Endodermal cell (in vitro differentiated cells): ENCODE data around the gene ZNF556. TPM values are rescaled to one million over a fixed set of nuclear protein-coding genes. Genes with fewer than 3 reads are reported as not detected.

Experiments used
- DNase-seq: peaks from one replicate; pipeline ENCODE4 v3.0.0-alpha.2; 2017
- H3K27ac ChIP-seq: 2 replicates; pipeline ENCODE4 v1.5.1; 2013; ENCODE audit warnings: mild to moderate bottlenecking, low read depth, low read length, moderate library complexity
- H3K27me3 ChIP-seq: 2 replicates; pipeline ENCODE4 v1.6.1; 2013; ENCODE audit warnings: mild to moderate bottlenecking, low read length, moderate library complexity; ENCODE audit not compliant: insufficient read depth, control insufficient read depth, poor library complexity, severe bottlenecking
- H3K36me3 ChIP-seq: 2 replicates; pipeline ENCODE4 v1.7.0; 2013; ENCODE audit warnings: mild to moderate bottlenecking, low read length, moderate library complexity; ENCODE audit not compliant: control insufficient read depth, insufficient read depth
- H3K4me1 ChIP-seq: one replicate; pipeline ENCODE4 v1.7.0; 2013; ENCODE audit warnings: low read length; ENCODE audit not compliant: control insufficient read depth, insufficient read depth
- H3K4me3 ChIP-seq: 2 replicates; pipeline ENCODE4 v1.5.1; 2013; ENCODE audit warnings: mild to moderate bottlenecking, low read length, moderate library complexity
- H3K9ac ChIP-seq: 2 replicates; pipeline ENCODE4 v1.6.1; 2013; ENCODE audit warnings: mild to moderate bottlenecking, low read length, moderate library complexity; ENCODE audit not compliant: poor library complexity, severe bottlenecking; ENCODE audit errors: extremely low read depth
- H3K9me3 ChIP-seq: 2 replicates; pipeline ENCODE4 v1.6.1; 2013; ENCODE audit warnings: mild to moderate bottlenecking, low read length, moderate library complexity; ENCODE audit not compliant: control insufficient read depth
- H3K27ac Mint-ChIP-seq: 2 replicates; pipeline ENCODE4 v1.8.0; 2020; ENCODE audit warnings: mixed read lengths
- H3K27me3 Mint-ChIP-seq: 2 replicates; pipeline ENCODE4 v1.8.0; 2021; ENCODE audit warnings: mild to moderate bottlenecking, mixed read lengths; ENCODE audit not compliant: insufficient read depth
- H3K36me3 Mint-ChIP-seq: 2 replicates; pipeline ENCODE4 v1.8.0; 2020; ENCODE audit warnings: low read depth, mixed read lengths
- H3K4me1 Mint-ChIP-seq: 2 replicates; pipeline ENCODE4 v1.8.0; 2020; ENCODE audit warnings: mixed read lengths
- H3K4me3 Mint-ChIP-seq: 2 replicates; pipeline ENCODE4 v1.8.0; 2020; ENCODE audit warnings: mild to moderate bottlenecking, moderate library complexity, mixed read lengths
- H3K9me3 Mint-ChIP-seq: 2 replicates; pipeline ENCODE4 v1.8.0; 2020; ENCODE audit warnings: mild to moderate bottlenecking, mixed read lengths
- CTCF ChIP-seq: fragments of 200-600 bp; sonication (generic); conservative IDR thresholded peaks from 2 replicates; pipeline ENCODE4 v1.5.0; 2021; ENCODE audit warnings: antibody characterized with exemption, mild to moderate bottlenecking
- WGBS, 2 experiments: methylation state at CpG; one replicate each; pipeline versions ENCODE4 v1.1.5 to v1.1.7; 2013; ENCODE audit warnings: missing lambda C conversion rate in 2 of 2, mixed read lengths in 1 of 2; ENCODE audit not compliant: insufficient coverage in 1 of 2, insufficient read length in 1 of 2; 5-methylcytosine and 5-hydroxymethylcytosine counted together
- total RNA-seq, 2 donors: library from RNA; stranded (reverse); fragmentation: NEBNext Ultra II Directional in 1 of 2; extraction: Animal tissue kit (Norgen Biotek cat#: 25700) in 1 of 2; gene quantifications; 2 replicates in 1 of 2; 3 replicates in 1 of 2; pipeline ENCODE4 v1.2.1, GENCODE V29; 2021

ZNF556 gene
- total RNA-seq, 2 donors from 2014 or later, result not detected

DNA sequence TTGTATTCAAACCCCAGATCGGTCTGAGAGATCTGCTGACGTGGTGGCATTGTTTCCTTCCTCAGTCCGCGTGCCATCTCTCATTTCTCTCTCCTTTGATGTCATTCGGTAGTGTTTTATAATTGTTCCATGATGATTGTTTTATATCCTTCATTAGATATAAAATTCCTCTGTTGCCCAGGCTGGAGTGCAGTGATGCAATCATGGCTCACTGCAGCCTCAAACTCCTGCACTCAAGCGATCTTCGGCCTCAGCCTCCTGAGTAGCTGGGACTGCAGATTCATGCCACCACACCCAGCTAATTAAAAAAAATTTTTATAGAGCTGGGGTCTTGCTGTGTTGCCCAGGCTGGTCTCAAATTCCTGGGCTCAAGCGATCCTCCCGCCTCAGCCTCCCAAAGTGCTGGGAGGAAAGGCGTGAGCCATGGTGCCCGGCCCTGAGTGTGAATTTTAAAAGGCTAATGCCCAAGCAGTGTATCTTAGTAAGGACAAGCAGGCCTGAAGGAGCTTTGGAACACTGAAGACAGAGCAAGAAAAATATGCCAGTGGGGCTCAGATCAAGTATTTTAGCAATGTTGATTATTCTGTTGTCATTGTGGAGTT, 38.9 kb downstream of the ZNF556 start:
- Histone ChIP-seq H3K9ac (no peak overlapping the region), H3K36me3 (no peaks in the 10 kb centered on the region), H3K4me1 (no peaks in the 10 kb centered on the region), H3K9me3 (no peaks in the 10 kb centered on the region), H3K27ac (no peak overlapping the region), H3K27me3 (no peaks in the 10 kb centered on the region), H3K4me3 (no peak overlapping the region)
- Mint-ChIP-seq H3K9me3 (peaks cover 13% of the 10 kb centered on the region), H3K27me3 (no peaks in the 10 kb centered on the region), H3K27ac (no peak overlapping the region), H3K4me3 (no peak overlapping the region), H3K36me3 (peaks cover 22% of the 10 kb centered on the region), H3K4me1 (no peaks in the 10 kb centered on the region)
- no peak for DNase-seq
- no peak for TF ChIP-seq CTCF
- WGBS, 2 experiments, result 87 to 94% methylated on average over 4 to 10 of the region's 11 CpGs

- H3K4me1 ChIP-seq, result no peaks in the 10 kb centered on the region
- Mint-ChIP-seq H3K4me3 (no peak overlapping the region), H3K9me3 (peaks cover 20% of the 10 kb centered on the region), H3K4me1 (no peaks in the 10 kb centered on the region), H3K27ac (no peak overlapping the region), H3K36me3 (peaks cover 25% of the 10 kb centered on the region), H3K27me3 (no peaks in the 10 kb centered on the region)
- 94 to 98% methylated on average over 16 to 20 of the region's 20 CpGs for WGBS, 2 experiments
- no peak overlapping the region for H3K4me3 ChIP-seq
- DNase-seq, result no peak
- H3K9me3 ChIP-seq, result peaks cover 6% of the 10 kb centered on the region
- no peak for TF ChIP-seq CTCF
- no peaks in the 10 kb centered on the region for H3K27me3 ChIP-seq
- no peaks in the 10 kb centered on the region for H3K36me3 ChIP-seq
- H3K27ac ChIP-seq, result no peak overlapping the region
- no peak overlapping the region for H3K9ac ChIP-seq
These were observed 39.6 kb downstream of the ZNF556 start for GRCh38 chr19:2906631-2907195.

GRCh38 chr19:2912306-2912705, 45.2 kb downstream of the ZNF556 start:
- H3K27me3 ChIP-seq, result no peaks in the 10 kb centered on the region
- peaks cover 62% of the 10 kb centered on the region for H3K36me3 Mint-ChIP-seq
- H3K4me3 ChIP-seq, result no peak overlapping the region
- no peak overlapping the region for H3K4me3 Mint-ChIP-seq
- WGBS, 2 experiments, result 93 to 98% methylated on average over 5 of the region's 5 CpGs
- no peaks in the 10 kb centered on the region for H3K27me3 Mint-ChIP-seq
- H3K4me1 Mint-ChIP-seq, result no peaks in the 10 kb centered on the region
- H3K27ac Mint-ChIP-seq, result no peak overlapping the region
- no peak for TF ChIP-seq CTCF
- H3K9me3 Mint-ChIP-seq, result peaks cover 74% of the 10 kb centered on the region
- H3K27ac ChIP-seq, result no peak overlapping the region
- no peak for DNase-seq
- peaks cover 23% of the 10 kb centered on the region for H3K36me3 ChIP-seq
- H3K9ac ChIP-seq, result no peak overlapping the region
- H3K9me3 ChIP-seq, result peaks cover 36% of the 10 kb centered on the region
- H3K4me1 ChIP-seq, result no peaks in the 10 kb centered on the region
